ENCODE results near the gene C2orf42.
"Not testable (repeated sequence)": the region's sequence is repeated elsewhere in the genome, so short reads cannot be mapped to it uniquely, and the experiment has no call there.

C2orf42 gene

GRCh38 chr2:70190418-70191243, at the start of gene C2orf42:
TSS of gene C2orf42 (minus strand) at chr2:70191019. CDS start at chr2:70181985, 9,034 bp downstream.
- peak; percentile 76 to 100 (median 96) for DNase-seq

- no peak for DNase-seq
These were observed 49.8 kb upstream of the C2orf42 start for GRCh38 chr2:70240599-70240998.

GRCh38 chr2:70233926-70234325, 43.1 kb upstream of the C2orf42 start:
- no peak for DNase-seq

GRCh38 chr2:70226781-70227180, 36.0 kb upstream of the C2orf42 start:
- DNase-seq, result no peak

- DNase-seq, result not testable (repeated sequence)
These were observed 32.5 kb upstream of the C2orf42 start for GRCh38 chr2:70223305-70223704.

GRCh38 chr2:70214953-70215549, 24.2 kb upstream of the C2orf42 start:
- DNase-seq, result no peak

GRCh38 chr2:70214365-70214764, 23.5 kb upstream of the C2orf42 start:
- no peak for DNase-seq

- no peak for DNase-seq
These were observed 21.6 kb upstream of the C2orf42 start for GRCh38 chr2:70212298-70212932.

- DNase-seq, result no peak
These were observed 20.8 kb upstream of the C2orf42 start for GRCh38 chr2:70211595-70211994.

GRCh38 chr2:70204452-70204851, 13.6 kb upstream of the C2orf42 start:
- no peak for DNase-seq

GRCh38 chr2:70203086-70203485, 12.3 kb upstream of the C2orf42 start:
- no peak for DNase-seq

GRCh38 chr2:70202236-70202806, 11.5 kb upstream of the C2orf42 start:
- no peak for DNase-seq

- no peak for DNase-seq
These were observed 11.0 kb upstream of the C2orf42 start for GRCh38 chr2:70201831-70202230.

GRCh38 chr2:70201225-70201768, 10.5 kb upstream of the C2orf42 start:
- no peak for DNase-seq

GRCh38 chr2:70199320-70199864, 8.6 kb upstream of the C2orf42 start:
- no peak for DNase-seq

- DNase-seq, result no peak
These were observed 1.7 kb upstream of the C2orf42 start for GRCh38 chr2:70192516-70192915.

GRCh38 chr2:70191244-70191735, 471 bp upstream of the C2orf42 start:
- DNase-seq, result no peak

- no peak for DNase-seq
These were observed 2.4 kb downstream of the C2orf42 start for GRCh38 chr2:70188460-70188859.

- not testable (repeated sequence) for DNase-seq
These were observed 3.6 kb downstream of the C2orf42 start for GRCh38 chr2:70187170-70187569.

- DNase-seq, result no peak
These were observed 8.1 kb downstream of the C2orf42 start for GRCh38 chr2:70182689-70183088.

GRCh38 chr2:70181363-70181956, 9.4 kb downstream of the C2orf42 start:
- no peak for DNase-seq
